Small intestine (tissue), 16 donors: ENCODE measurements around the gene ANP32D. TPM values are rescaled to one million over a fixed set of nuclear protein-coding genes. Genes with fewer than 3 reads are reported as not detected.
"Not testable (repeated sequence)": the region's sequence is repeated elsewhere in the genome, so short reads cannot be mapped to it uniquely, and the experiment has no call there.

ENCODE experiments used
- DNase-seq, 2 donors: peaks; one replicate each; pipeline versions ENCODE4 v3.0.0 to v3.0.0-alpha.2; 2013
- FAIRE-seq: peaks from 2 replicates; lab custom pipeline; 2012; peaks lifted over from hg19 to GRCh38; lab: Jason Lieb, UNC
- H3K27ac ChIP-seq, 3 donors: one replicate each; pipeline ENCODE4 v1.5.1; 2013; ENCODE audit warnings: low read length in 2 of 3, mild to moderate bottlenecking in 2 of 3, control low read depth in 1 of 3, inconsistent platforms in 1 of 3, low read depth in 1 of 3, moderate library complexity in 1 of 3
- H3K27me3 ChIP-seq, 3 donors: one replicate each; pipeline ENCODE4 v1.6.1; 2013; ENCODE audit warnings: low read length in 3 of 3, inconsistent platforms in 1 of 3; ENCODE audit not compliant: control insufficient read depth in 3 of 3, insufficient read depth in 3 of 3
- H3K36me3 ChIP-seq, 3 donors: one replicate each; pipeline ENCODE4 v1.6.1; 2013; ENCODE audit warnings: low read length in 3 of 3, inconsistent platforms in 1 of 3, low read depth in 1 of 3, mild to moderate bottlenecking in 1 of 3, moderate library complexity in 1 of 3; ENCODE audit not compliant: control insufficient read depth in 3 of 3, insufficient read depth in 2 of 3
- H3K4me1 ChIP-seq, 3 donors: one replicate each; pipeline ENCODE4 v1.6.1; 2013; ENCODE audit warnings: low read length in 2 of 3, inconsistent platforms in 1 of 3, low read depth in 1 of 3, mild to moderate bottlenecking in 1 of 3, moderate library complexity in 1 of 3; ENCODE audit not compliant: control insufficient read depth in 3 of 3, insufficient read depth in 2 of 3
- H3K4me3 ChIP-seq, 3 donors: one replicate each; pipeline ENCODE4 v1.5.1; 2013; ENCODE audit warnings: low read length in 3 of 3, control low read depth in 1 of 3, inconsistent platforms in 1 of 3, low read depth in 1 of 3, mild to moderate bottlenecking in 1 of 3, moderate library complexity in 1 of 3
- H3K9me3 ChIP-seq, 2 donors: one replicate each; pipeline ENCODE4 v1.6.1; 2013; ENCODE audit warnings: low read depth in 1 of 2, low read length in 1 of 2; ENCODE audit not compliant: control insufficient read depth in 2 of 2, insufficient read depth in 1 of 2
- WGBS, 3 donors: extraction: QIAGEN DNeasy Blood & Tissue Kit; methylation state at CpG; one replicate each; pipeline ENCODE4 v1.1.7; 2013; 5-methylcytosine and 5-hydroxymethylcytosine counted together
- long read RNA-seq, 10 donors: transcript quantifications; one replicate each; lab custom pipeline, GENCODE V29; 2026
- polyA plus RNA-seq, 4 donors: library from polyadenylated mRNA; stranded (reverse) in 3 of 4; unstranded in 1 of 4; fragments of 200-250 nt in 3 of 4; fragments of 120-200 nt in 1 of 4; gene quantifications; one replicate each; pipeline versions ENCODE4 v1.2.1 to v1.2.3, GENCODE V29; 2013
- donor health status: healthy with polysubstance abuse.
- donor health status: control.
- donor health status: control.
- donor health status: Bipolar disorder and iron deficiency.
- donor health status: healthy.

The ANP32D gene
- not detected for polyA plus RNA-seq
- long read RNA-seq, donor 1, result 0 reads
- long read RNA-seq, donor 2, result 0 reads
- long read RNA-seq, donor 3, result 0 reads
- long read RNA-seq, donor 4, result 0 reads
- long read RNA-seq, donor 5, result 0 reads
- long read RNA-seq, donor 6, result 0 reads
- long read RNA-seq, donor 7, result 0 reads
- long read RNA-seq, donor 8, result 0 reads
- long read RNA-seq, donor 9, result 0 reads
- long read RNA-seq, donor 10, result 0 reads

GRCh38 chr12:48472259-48472658, at the start of gene ANP32D:
TSS of gene ANP32D (plus strand) at chr12:48472559. CDS start at chr12:48472665, 106 bp downstream.
- H3K4me3 ChIP-seq, result no peak within 1 kb of the TSS
- DNase-seq, result no peak
- no peak for FAIRE-seq

GRCh38 chr12:48423171-48423570, 49.2 kb upstream of the ANP32D start:
- FAIRE-seq, result no peak

More at GRCh38 chr12:48472259-48472658, at the start of gene ANP32D:
- 90 to 93% (median 93%) methylated on average over 7 of the region's 7 CpGs for WGBS, 3 donors
- Histone ChIP-seq H3K9me3 (peaks cover 0 to 17% of the 10 kb centered on the region in 2 donors), H3K27ac (no peak within 1 kb of the TSS), H3K36me3 (no peaks in the 10 kb centered on the region), H3K27me3 (no peaks in the 10 kb centered on the region), H3K4me1 (no peaks in the 10 kb centered on the region)

GRCh38 chr12:48424644-48425043, 47.7 kb upstream of the ANP32D start:
- Histone ChIP-seq H3K27ac (no peak overlapping the region), H3K9me3 (no peaks in the 10 kb centered on the region), H3K36me3 (no peaks in the 10 kb centered on the region), H3K27me3 (no peaks in the 10 kb centered on the region), H3K4me1 (no peaks in the 10 kb centered on the region), H3K4me3 (no peak overlapping the region)
- 69 to 83% (median 70%) methylated on average over 1 of the region's 1 CpG for WGBS, 3 donors
- no peak for FAIRE-seq
- no peak for DNase-seq

More at GRCh38 chr12:48423171-48423570, 49.2 kb upstream of the ANP32D start:
- Histone ChIP-seq H3K9me3 (no peaks in the 10 kb centered on the region), H3K36me3 (no peaks in the 10 kb centered on the region), H3K27ac (no peak overlapping the region), H3K4me3 (no peak overlapping the region), H3K27me3 (no peaks in the 10 kb centered on the region), H3K4me1 (no peaks in the 10 kb centered on the region)
- DNase-seq, result no peak
- WGBS, 3 donors, result 44 to 52% (median 51%) methylated on average over 3 of the region's 3 CpGs

GRCh38 chr12:48434016-48434415, 38.3 kb upstream of the ANP32D start:
- not testable (repeated sequence) for H3K9me3 ChIP-seq, H3K36me3 ChIP-seq, H3K27me3 ChIP-seq, H3K27ac ChIP-seq, H3K4me3 ChIP-seq, H3K4me1 ChIP-seq, FAIRE-seq, DNase-seq
- WGBS, 3 donors, result 83 to 91% (median 86%) methylated on average over 10 of the region's 10 CpGs

- Histone ChIP-seq H3K36me3 (no peaks in the 10 kb centered on the region), H3K4me1 (no peaks in the 10 kb centered on the region), H3K9me3 (no peaks in the 10 kb centered on the region), H3K27ac (no peak overlapping the region), H3K4me3 (no peak overlapping the region), H3K27me3 (no peaks in the 10 kb centered on the region)
- WGBS, 3 donors, result 48 to 64% (median 60%) methylated on average over 7 of the region's 7 CpGs
- no peak for DNase-seq
- no peak for FAIRE-seq
Measured at GRCh38 chr12:48441069-48441468, 31.3 kb upstream of the ANP32D start.

GRCh38 chr12:48442179-48442847, 30.0 kb upstream of the ANP32D start:
- 68 to 84% (median 83%) methylated on average over 3 of the region's 3 CpGs for WGBS, 3 donors
- no peaks in the 10 kb centered on the region for H3K27me3 ChIP-seq
- H3K4me1 ChIP-seq, result no peaks in the 10 kb centered on the region
- H3K36me3 ChIP-seq, result no peaks in the 10 kb centered on the region
- no peak for FAIRE-seq
- peak in 1 of 2 donors; percentile 4 for DNase-seq
- no peak overlapping the region for H3K4me3 ChIP-seq
- no peaks in the 10 kb centered on the region for H3K9me3 ChIP-seq
- H3K27ac ChIP-seq, result no peak overlapping the region

- Histone ChIP-seq H3K27me3 (no peaks in the 10 kb centered on the region), H3K27ac (no peak overlapping the region), H3K36me3 (no peaks in the 10 kb centered on the region), H3K4me3 (no peak overlapping the region), H3K4me1 (no peaks in the 10 kb centered on the region), H3K9me3 (peaks cover 0 to 3% of the 10 kb centered on the region in 2 donors)
- DNase-seq (no peak), FAIRE-seq (no peak)
- WGBS, 3 donors, result 74 to 93% (median 79%) methylated on average over 3 of the region's 3 CpGs
Measured at GRCh38 chr12:48445538-48445937, 26.8 kb upstream of the ANP32D start.

- DNase-seq (no peak), FAIRE-seq (no peak)
- 52 to 66% (median 62%) methylated on average over 4 of the region's 4 CpGs for WGBS, 3 donors
- Histone ChIP-seq H3K4me1 (no peaks in the 10 kb centered on the region), H3K27ac (no peak overlapping the region), H3K4me3 (no peak overlapping the region), H3K36me3 (no peaks in the 10 kb centered on the region), H3K27me3 (no peaks in the 10 kb centered on the region), H3K9me3 (peaks cover 0 to 3% of the 10 kb centered on the region in 2 donors)
Measured at GRCh38 chr12:48446161-48446776, 26.1 kb upstream of the ANP32D start.
